ENCODE data around the gene AKIRIN1. TPM values are rescaled to one million over a fixed set of nuclear protein-coding genes. Genes with fewer than 3 reads are reported as not detected.
"Not testable (repeated sequence)": the region's sequence is repeated elsewhere in the genome, so short reads cannot be mapped to it uniquely, and the experiment has no call there.

Gene AKIRIN1
- total RNA-seq, 2 donors from 2014 or later: 48.0 to 70.2 TPM

DNA sequence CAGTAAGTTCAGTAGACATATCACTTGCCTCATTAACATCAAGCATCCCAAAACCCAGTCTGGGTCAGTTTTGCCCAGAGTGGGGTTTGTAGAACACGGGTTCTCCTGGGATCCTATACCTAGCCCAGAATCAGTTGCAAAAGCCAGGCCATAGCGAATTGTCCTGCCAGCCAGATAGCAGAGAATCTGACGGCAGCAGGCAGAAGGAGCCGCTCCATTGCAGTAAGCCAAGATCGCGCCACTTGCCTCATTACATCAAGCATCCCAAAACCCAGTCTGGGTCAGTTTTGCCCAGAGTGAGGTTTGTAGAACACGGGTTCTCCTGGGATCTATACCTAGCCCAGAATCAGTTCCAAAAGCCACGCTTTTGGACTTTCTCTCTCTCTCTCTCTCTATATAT is 54.2 kb downstream of the AKIRIN1 start:
- no peaks in the 10 kb centered on the region for H3K36me3 ChIP-seq
- TF ChIP-seq, protein P1, sequence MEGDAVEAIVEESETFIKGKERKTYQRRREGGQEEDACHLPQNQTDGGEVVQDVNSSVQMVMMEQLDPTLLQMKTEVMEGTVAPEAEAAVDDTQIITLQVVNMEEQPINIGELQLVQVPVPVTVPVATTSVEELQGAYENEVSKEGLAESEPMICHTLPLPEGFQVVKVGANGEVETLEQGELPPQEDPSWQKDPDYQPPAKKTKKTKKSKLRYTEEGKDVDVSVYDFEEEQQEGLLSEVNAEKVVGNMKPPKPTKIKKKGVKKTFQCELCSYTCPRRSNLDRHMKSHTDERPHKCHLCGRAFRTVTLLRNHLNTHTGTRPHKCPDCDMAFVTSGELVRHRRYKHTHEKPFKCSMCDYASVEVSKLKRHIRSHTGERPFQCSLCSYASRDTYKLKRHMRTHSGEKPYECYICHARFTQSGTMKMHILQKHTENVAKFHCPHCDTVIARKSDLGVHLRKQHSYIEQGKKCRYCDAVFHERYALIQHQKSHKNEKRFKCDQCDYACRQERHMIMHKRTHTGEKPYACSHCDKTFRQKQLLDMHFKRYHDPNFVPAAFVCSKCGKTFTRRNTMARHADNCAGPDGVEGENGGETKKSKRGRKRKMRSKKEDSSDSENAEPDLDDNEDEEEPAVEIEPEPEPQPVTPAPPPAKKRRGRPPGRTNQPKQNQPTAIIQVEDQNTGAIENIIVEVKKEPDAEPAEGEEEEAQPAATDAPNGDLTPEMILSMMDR (IDR thresholded peaks at IDR 0.05): no peak

DNA sequence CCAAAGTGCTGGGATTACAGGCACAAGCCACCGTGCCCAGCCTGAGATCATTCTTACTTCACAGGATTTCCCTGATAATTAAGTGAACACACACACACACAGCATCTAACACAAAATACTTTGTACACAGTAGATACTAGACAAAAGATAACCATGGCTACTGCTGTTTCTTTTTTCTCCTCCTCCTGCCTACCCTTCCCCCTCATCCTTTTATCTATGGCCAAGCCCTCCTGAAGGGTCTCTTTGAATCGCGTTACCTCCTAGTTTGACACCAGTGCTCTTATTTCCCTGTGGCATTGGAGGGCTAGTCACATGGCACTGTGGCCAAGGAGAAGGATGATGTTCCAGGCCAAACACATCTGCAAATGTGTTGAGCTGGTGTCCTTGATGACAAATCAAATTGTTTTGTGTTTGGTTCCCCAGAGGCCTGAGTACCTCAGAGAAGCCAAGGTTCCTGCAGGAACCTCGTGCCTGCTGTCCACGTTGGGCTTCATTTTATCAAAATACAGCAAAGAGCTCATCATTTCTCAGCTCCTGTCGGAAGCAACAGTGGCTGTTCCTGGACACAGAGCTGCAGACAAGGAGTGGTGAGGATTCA is 55.6 kb downstream of the AKIRIN1 start:
- Histone ChIP-seq H3K4me1 (no peaks in the 10 kb centered on the region), H3K9me3 (no peaks in the 10 kb centered on the region), H3K27ac (no peak overlapping the region), H3K9ac (ENCODE audit: low read depth in 2 of 2, low read length in 2 of 2) (no peak overlapping the region), H3K36me3 (no peaks in the 10 kb centered on the region), H3K4me3 (no peak overlapping the region), H3K27me3 (no peaks in the 10 kb centered on the region)
- no peak for DNase-seq
- intact Hi-C loops (cut with DNase I): no loop called here
- TF ChIP-seq, protein P1 (IDR thresholded peaks at IDR 0.05): no peak

More for the DNA sequence above, 54.2 kb downstream of the AKIRIN1 start:
- DNase-seq: no peak
- Histone ChIP-seq H3K4me1 (no peaks in the 10 kb centered on the region), H3K4me3 (no peak overlapping the region), H3K27me3 (no peaks in the 10 kb centered on the region), H3K9me3 (no peaks in the 10 kb centered on the region), H3K27ac (no peak overlapping the region), H3K9ac (ENCODE audit: low read depth in 2 of 2, low read length in 2 of 2) (no peak overlapping the region)
- intact Hi-C loops (cut with DNase I): no loop called here

DNA sequence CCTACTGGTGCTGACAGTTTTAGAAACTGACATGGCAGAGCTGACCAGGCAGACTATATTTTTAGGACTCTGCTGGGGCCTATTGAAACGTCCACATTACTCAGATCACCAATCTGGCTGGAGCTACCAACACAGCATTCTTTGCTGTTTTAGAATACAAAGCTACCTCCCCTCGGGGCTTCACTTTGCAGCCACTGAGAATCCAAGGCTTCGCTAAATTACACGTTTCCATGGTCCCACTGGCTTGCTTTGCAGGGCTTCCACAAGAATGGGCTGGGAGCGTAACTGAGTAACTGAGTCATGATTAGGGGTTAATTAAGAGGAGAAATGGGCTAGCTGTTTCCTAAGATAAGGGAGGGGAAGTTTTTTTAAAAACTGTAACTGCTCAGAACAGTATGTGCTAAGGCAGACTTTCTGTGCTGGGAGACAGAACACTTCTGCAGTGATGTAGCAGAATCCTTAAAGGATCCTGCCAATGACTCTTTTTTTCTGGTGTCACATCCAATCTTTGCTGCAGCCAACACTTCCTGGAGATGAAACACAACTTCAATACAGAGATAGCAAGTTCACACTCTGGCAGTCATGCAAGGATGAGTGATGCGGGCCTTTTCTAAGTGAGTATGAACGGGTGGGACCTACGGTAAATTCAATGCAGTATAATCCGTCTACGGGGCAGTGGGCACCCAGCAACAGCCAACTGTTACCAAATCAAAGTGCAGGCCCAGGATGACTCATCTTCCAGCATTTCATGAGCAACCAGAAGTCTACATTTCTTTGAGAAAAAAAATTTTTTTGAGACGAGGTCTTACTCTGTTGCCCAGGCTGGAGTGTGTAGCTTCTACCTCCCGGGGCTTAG is 56.5 kb downstream of the AKIRIN1 start:
- H3K27me3 ChIP-seq: no peaks in the 10 kb centered on the region
- H3K4me3 ChIP-seq: no peak overlapping the region
- H3K4me1 ChIP-seq: no peaks in the 10 kb centered on the region
- intact Hi-C loops (cut with DNase I): no loop called here
- TF ChIP-seq, protein P1 (IDR thresholded peaks at IDR 0.05): no peak
- no peak overlapping the region for H3K27ac ChIP-seq
- no peak for DNase-seq
- H3K36me3 ChIP-seq: no peaks in the 10 kb centered on the region
- H3K9ac ChIP-seq (ENCODE audit: low read depth in 2 of 2, low read length in 2 of 2): no peak overlapping the region
- H3K9me3 ChIP-seq: no peaks in the 10 kb centered on the region

DNA sequence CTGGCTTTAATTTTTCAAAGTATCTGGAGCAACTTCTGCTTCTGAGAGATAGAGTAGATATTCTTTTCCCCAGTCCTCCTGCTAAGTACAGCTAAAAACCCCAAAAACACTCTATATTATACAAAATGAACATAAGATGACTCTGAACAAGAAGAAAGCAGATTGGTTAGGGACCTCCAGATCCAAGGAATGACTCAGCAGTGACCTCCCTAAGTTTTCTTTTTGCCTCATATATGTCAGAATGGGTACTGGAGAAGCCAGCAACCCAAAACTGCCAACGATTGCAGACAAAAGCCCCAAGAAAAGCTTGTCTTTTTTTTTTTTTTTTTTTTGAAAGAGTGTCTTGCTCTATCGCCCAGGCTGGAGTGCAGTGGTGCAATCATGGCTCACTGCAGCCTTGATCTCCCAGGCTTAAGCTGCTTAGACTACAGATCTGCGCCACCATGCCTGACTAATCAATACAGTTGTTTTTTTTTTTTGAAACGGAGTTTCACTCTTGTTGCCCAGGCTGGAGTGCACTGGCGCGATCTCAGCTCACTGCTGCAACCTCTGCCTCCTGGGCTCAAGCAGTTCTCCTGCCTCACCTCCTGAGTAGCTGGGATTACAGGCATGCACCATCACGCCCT is 57.8 kb downstream of the AKIRIN1 start:
- no peaks in the 10 kb centered on the region for H3K36me3 ChIP-seq
- no peaks in the 10 kb centered on the region for H3K9me3 ChIP-seq
- no peak overlapping the region for H3K9ac ChIP-seq (ENCODE audit: low read depth in 2 of 2, low read length in 2 of 2)
- no peak overlapping the region for H3K27ac ChIP-seq
- no peaks in the 10 kb centered on the region for H3K4me1 ChIP-seq
- intact Hi-C loops (cut with DNase I): no loop called here
- TF ChIP-seq, protein P1 (IDR thresholded peaks at IDR 0.05): no peak
- H3K4me3 ChIP-seq: no peak overlapping the region
- H3K27me3 ChIP-seq: no peaks in the 10 kb centered on the region
- no peak for DNase-seq

DNA sequence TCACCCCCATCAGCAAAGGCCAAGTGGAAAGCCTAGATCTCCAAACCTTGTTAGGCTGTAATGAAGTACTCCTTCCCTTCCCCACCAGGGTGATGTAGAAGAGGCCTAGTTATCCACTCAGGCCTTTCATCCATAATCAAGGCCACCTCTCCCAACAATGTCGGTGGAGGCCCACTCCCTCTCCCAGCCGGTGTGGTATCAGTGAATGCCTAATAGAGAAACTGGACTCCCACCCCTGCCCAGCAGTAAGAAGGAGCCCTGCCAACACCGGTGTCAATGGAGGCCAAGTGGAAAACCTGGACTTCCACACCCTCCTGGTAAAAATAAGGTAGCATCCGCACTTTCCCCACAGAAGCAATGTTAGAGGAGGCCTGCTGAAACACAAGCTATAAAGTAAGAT is 58.9 kb downstream of the AKIRIN1 start:
- no peak overlapping the region for H3K4me3 ChIP-seq
- H3K9me3 ChIP-seq: no peaks in the 10 kb centered on the region
- intact Hi-C loops (cut with DNase I): no loop called here
- H3K36me3 ChIP-seq: no peaks in the 10 kb centered on the region
- no peaks in the 10 kb centered on the region for H3K4me1 ChIP-seq
- TF ChIP-seq, protein P1 (IDR thresholded peaks at IDR 0.05): no peak
- no peak for DNase-seq
- H3K9ac ChIP-seq (ENCODE audit: low read depth in 2 of 2, low read length in 2 of 2): no peak overlapping the region
- no peaks in the 10 kb centered on the region for H3K27me3 ChIP-seq
- no peak overlapping the region for H3K27ac ChIP-seq

DNA sequence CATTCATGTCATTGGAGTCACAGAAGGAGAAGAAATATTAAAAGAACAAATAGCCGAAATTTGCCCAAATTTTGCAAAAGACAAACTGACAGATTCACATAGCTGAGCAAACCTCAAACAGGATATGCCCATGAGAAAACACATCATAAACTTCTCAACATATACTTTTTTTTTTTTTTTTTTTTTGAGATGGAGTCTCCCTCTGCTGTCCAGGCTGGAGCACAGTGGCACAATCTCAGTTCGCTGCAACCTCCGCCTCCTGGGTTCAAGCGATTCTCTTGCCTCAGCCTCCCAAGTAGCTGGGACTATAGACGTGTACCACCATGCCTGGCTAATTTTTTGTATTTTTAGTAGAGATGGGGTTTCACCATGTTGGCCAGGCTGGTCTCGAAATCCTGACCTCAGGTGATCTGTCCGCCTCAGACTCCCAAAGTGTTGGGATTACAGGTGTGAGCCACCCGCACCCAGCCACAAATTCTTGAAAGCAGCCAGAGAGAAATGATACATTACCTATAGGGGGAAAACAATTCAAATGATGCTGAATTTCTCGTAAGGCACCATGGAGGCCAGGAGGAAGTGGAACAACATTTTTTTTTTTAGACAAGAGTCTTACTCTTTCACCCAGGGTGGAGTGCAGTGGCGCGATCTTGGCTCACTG is 60.2 kb downstream of the AKIRIN1 start:
- H3K4me3 ChIP-seq; H3K36me3 ChIP-seq; H3K9me3 ChIP-seq; H3K9ac ChIP-seq (ENCODE audit: low read depth in 2 of 2, low read length in 2 of 2); intact Hi-C loops (cut with DNase I); DNase-seq; H3K4me1 ChIP-seq; H3K27me3 ChIP-seq; H3K27ac ChIP-seq: not testable (repeated sequence)
